Islet of Langerhans (tissue), 1 donor: Measurements from ENCODE around the gene TBX1.

Source experiments
- FAIRE-seq: peaks from one replicate; lab custom pipeline; 2011; peaks lifted over from hg19 to GRCh38; lab: Jason Lieb, UNC

The TBX1 gene

GRCh38 chr22:19815093-19815822 is 54.7 kb downstream of the TBX1 start:
- FAIRE-seq: no peak

- no peak for FAIRE-seq
Measured at GRCh38 chr22:19815823-19816290, 55.3 kb downstream of the TBX1 start.

DNA sequence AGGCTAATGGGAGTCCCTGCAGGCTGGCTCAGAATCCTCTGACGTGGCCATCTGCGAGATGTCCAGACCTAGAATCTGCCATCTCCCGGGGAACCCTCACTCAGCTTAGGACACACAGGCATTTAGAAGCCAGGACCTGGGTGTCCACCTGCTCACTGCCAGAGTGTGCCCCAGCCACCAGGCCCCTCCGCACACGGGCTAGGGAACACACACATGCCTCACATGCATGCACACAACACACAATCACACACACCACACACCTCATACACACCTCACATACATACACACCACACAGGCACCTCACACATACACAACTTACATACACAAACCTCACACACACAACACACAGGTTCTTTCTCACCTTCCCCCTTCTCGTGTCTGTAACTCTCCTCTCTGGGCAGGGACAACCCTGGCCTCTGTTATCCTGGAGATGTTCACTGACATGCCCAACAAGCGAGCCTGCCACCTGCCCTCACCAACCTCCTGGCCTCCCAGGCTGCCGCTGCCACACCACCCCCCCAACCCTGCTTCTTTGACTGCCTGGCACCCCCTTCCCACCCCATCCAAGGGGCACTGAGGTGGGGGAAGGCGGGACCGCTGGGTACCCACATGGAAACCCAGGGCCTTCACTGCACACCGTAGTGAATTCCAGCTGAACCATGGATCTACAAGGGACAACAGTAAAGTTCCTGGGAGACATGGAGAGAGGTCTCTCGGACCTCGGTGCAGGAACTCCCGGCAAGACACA is 56.0 kb downstream of the TBX1 start:
- FAIRE-seq: no peak
